Activated CD4-positive, alpha-beta T cell treated with anti-CD3 and anti-CD28 coated beads for 4 hours (primary cell): ENCODE data around the gene DIS3.
A peak's percentile ranks its signal among the peaks of the same experiment; 100 is the strongest.
"Not testable (repeated sequence)": the region's sequence is repeated elsewhere in the genome, so short reads cannot be mapped to it uniquely, and the experiment has no call there.

ENCODE experiments used
- DNase-seq, 2 donors: peaks; one replicate each; pipeline ENCODE4 v3.0.0-alpha.2; 2020

Gene DIS3

DNA sequence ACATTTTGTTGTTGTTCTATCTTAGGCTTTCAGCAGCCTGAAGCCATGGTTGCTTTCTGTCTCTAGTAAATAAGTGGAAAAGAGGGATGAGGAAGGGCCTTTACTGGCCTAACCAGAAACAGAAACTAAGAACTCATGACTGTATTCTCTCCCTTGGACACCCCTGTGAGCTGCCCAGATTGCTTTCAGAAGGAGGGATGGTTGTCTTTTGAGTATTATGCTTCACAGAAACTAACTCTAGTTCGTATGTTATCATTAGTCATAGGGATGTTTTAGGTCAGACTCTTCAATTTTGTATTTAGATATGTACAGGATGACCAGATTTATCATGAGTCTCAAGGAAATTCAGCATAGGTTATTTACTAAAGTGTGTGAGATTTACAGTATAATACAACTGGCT, 36.4 kb downstream of the DIS3 start:
- DNase-seq: no peak

DNA sequence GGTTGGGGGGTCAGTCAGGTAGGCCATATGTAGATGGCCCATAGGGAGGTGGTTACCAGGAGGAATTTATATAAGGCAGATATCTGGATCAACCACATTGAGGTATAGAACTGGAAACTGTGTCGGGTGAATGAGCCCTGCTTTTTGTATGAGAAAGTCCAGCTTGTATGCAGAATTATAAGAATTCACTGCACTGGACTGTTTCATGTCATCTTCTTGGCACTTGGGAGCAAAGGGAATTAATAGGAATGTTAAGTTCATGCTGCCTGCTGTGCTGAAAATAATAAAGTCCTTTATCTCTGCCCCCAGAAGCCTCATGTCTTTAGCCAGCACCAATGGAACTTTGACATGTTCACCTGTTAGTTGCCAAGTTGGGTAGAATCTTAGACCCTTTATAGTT, 41.7 kb downstream of the DIS3 start:
- no peak for DNase-seq

DNA sequence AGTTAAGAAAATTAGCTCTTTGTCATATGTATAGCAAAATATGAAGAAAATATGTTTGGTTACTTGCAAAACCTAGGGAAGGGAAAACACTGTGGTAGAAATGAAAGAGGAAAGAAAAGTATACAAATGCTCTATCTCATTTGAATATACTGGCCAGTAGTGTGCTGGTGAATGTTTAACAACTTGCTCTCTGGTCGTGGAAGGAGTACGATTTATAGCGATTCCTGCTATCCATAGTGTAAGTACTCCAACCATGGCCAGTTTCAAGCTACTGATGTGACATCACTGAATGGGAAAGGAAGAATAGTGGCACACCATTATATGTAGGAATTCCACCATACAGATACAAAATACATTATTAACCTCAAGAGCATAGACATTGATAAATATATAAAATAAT, 44.7 kb downstream of the DIS3 start:
- DNase-seq: no peak

DNA sequence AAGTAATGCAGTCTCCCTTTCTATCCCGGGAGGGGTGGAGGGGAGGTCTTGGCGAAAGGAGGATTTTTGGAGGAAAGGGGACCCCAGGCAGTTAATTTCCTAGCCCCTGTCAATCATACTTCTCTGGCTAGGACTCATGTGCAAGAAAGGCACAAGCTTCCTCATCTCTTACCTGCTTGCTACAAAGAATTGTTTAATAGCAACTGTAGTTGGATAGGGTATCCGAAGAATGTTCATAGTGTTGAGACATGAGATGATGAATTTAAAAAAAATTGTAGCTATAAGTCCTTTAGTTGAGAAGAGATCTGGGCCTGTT, 53.5 kb downstream of the DIS3 start:
- DNase-seq: no peak

GRCh38 chr13:72727417-72728289, 54.0 kb downstream of the DIS3 start, which contains the start of the genes BORA and MZT1:
Gene BORA, plus strand, starts transcription at chr13:72727923. Its CDS starts 1,018 bp downstream, at chr13:72728941.
Gene MZT1, minus strand, starts transcription at chr13:72727629. Its CDS starts 27 bp downstream, at chr13:72727602.
- DNase-seq: peak; percentile 93

GRCh38 chr13:72726726-72727416, 54.8 kb downstream of the DIS3 start:
- peak; percentile 1 to 39 for DNase-seq

DNA sequence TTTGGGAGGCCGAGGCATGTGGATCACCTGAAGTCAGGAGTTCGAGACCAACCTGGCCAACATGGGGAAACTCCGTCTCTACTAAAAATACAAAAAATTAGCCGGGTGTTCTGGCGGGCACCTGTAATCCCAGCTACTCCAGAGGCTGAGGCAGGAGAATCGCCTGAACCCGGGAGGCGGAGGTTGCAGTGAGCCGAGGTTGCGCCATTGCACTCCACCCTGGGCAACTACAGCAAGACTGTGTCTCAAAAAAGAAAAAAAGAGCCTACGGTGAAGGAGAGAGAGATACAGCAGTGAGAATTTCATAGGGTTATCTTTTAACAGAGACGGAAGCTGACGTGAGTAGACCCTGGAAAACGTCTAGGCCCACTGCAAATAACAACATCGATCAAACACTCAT, 55.5 kb downstream of the DIS3 start:
- not testable (repeated sequence) for DNase-seq

GRCh38 chr13:72716776-72717175, 64.9 kb downstream of the DIS3 start:
- DNase-seq: no peak
